ENCODE measurements around the gene CCDC157. TPM values are rescaled to one million over a fixed set of nuclear protein-coding genes. Genes with fewer than 3 reads are reported as not detected.

The CCDC157 gene
- total and polyA plus RNA-seq, 9 of the 15 experiments (the other 6 are each of a cell fraction or from before 2014, with no cell fraction given) = 0.04 to 1.3 (median 0.68) TPM

GRCh38 chr22:30408388-30409102, 51.7 kb downstream of the CCDC157 start:
- Histone ChIP-seq H3K9me1 (ENCODE audit: control insufficient read depth, insufficient read depth, low read length) (peaks cover 5% of the 10 kb centered on the region), H3K79me2 (ENCODE audit: control insufficient read depth, insufficient read depth, low read length) (no peaks in the 10 kb centered on the region), H3K4me1 (replicated peaks in 1 of 2; ENCODE audit: control insufficient read depth in 2 of 2, insufficient read depth in 2 of 2, low read length in 2 of 2) (peaks cover 4 to 12% of the 10 kb centered on the region in 2 experiments; a peak in 3 of 5 replicates), H3K4me2 (ENCODE audit: insufficient read depth, low read length) (no peak overlapping the region; the same call in 1 of the 2 replicates), H3K27ac (ENCODE audit: extremely low read depth, low read depth, low read length) (no peak overlapping the region), H4K20me1 (replicated peaks; ENCODE audit: control insufficient read depth, insufficient read depth, low read length) (peaks cover 9% of the 10 kb centered on the region), H3K9me3 (replicated peaks; ENCODE audit: control insufficient read depth, insufficient read depth, low read depth, low read length) (no peaks in the 10 kb centered on the region), H3K9ac (ENCODE audit: insufficient read depth in 1 of 2, low read depth in 2 of 2, low read length in 2 of 2) (peak overlapping the region in 1 of 2 experiments; percentile 82; a peak in 2 of 4 replicates), H2AFZ (ENCODE audit: low read depth, low read length) (no peak overlapping the region), H3K4me3 (no peak overlapping the region), H3K36me3 (ENCODE audit: control insufficient read depth, insufficient read depth, low read length) (peaks cover 3% of the 10 kb centered on the region; the same call in 2 of the 3 replicates), H3K27me3 (ENCODE audit: control insufficient read depth in 2 of 2, insufficient read depth in 2 of 2, low read length in 2 of 2) (no peaks in the 10 kb centered on the region)
- DNase-seq (ENCODE audit: extremely low read depth in 1 of 4, low spot score in 3 of 4) = peak in 3 of 4 experiments; percentile 21 to 59 (median 43)
- no TSS peak for BruUV-seq (replicated peaks)
- intact Hi-C loops (cut with micrococcal nuclease) (no loop called here), in situ Hi-C loops (cut with MboI) (no loop called here)
- 36% methylated on average over 12 of the region's 13 CpGs for WGBS (ENCODE audit: insufficient coverage, low coverage, missing lambda C conversion rate)
- CTCF ChIA-PET (ENCODE audit: low intra/inter-chr PET ratio) = no interaction called here
- FAIRE-seq = peak; percentile 74
- POLR2A ChIA-PET = interaction anchor here (1.5 to 1.6 kb wide), 2 partner anchors 13 to 16 kb away, joined by 4 read pairs; no protein-coding TSS in a partner anchor
- ATAC-seq = peak; percentile 82
- TF ChIP-seq, protein P1, sequence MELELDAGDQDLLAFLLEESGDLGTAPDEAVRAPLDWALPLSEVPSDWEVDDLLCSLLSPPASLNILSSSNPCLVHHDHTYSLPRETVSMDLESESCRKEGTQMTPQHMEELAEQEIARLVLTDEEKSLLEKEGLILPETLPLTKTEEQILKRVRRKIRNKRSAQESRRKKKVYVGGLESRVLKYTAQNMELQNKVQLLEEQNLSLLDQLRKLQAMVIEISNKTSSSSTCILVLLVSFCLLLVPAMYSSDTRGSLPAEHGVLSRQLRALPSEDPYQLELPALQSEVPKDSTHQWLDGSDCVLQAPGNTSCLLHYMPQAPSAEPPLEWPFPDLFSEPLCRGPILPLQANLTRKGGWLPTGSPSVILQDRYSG (tag; conservative IDR thresholded peaks at IDR 0.05; ENCODE audit: low read depth) = no peak
- no peak for TF ChIP-seq THRAP3 (IDR thresholded peaks at IDR 0.05; ENCODE audit: borderline replicate concordance)
- TF ChIP-seq E2F1 (CRISPR knock-in tag; IDR thresholded peaks at IDR 0.05) = no peak
- no peak for TF ChIP-seq ELF2 (CRISPR knock-in tag; IDR thresholded peaks at IDR 0.05)
- TF ChIP-seq RNF2 (IDR thresholded peaks at IDR 0.05) = peak; percentile 24; the same call in 1 of the 2 replicates
- no peak for TF ChIP-seq ZNF75A (CRISPR knock-in tag; IDR thresholded peaks at IDR 0.05)
- no peak for TF ChIP-seq PURB (CRISPR knock-in tag; IDR thresholded peaks at IDR 0.05; ENCODE audit: low read depth)
- TF ChIP-seq, protein P2, sequence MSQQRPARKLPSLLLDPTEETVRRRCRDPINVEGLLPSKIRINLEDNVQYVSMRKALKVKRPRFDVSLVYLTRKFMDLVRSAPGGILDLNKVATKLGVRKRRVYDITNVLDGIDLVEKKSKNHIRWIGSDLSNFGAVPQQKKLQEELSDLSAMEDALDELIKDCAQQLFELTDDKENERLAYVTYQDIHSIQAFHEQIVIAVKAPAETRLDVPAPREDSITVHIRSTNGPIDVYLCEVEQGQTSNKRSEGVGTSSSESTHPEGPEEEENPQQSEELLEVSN (IDR thresholded peaks at IDR 0.05; ENCODE audit: borderline replicate concordance in 1 of 2, extremely low read depth in 1 of 2, insufficient read depth in 1 of 2, insufficient read length in 1 of 2, low read depth in 1 of 2, low read length in 1 of 2, poor library complexity in 1 of 2, severe bottlenecking in 1 of 2) = no peak
- TF ChIP-seq ELK1 (CRISPR knock-in tag; IDR thresholded peaks at IDR 0.05) = no peak
- peak; percentile 55 for TF ChIP-seq ARID1B (IDR thresholded peaks at IDR 0.05)
- TF ChIP-seq BHLHE40 (IDR thresholded peaks at IDR 0.05; ENCODE audit: low read length) = peak; percentile 32; the same call in 1 of the 2 replicates
- TF ChIP-seq SMARCA4 (IDR thresholded peaks at IDR 0.05) = peak; percentile 29; the same call in 1 of the 2 replicates
- no peak for TF ChIP-seq POU5F1 (IDR thresholded peaks at IDR 0.05; ENCODE audit: borderline replicate concordance, low read depth, low read length, partially characterized antibody)
- TF ChIP-seq NCOR1 (IDR thresholded peaks at IDR 0.05) = no peak
- peak; percentile 75 for TF ChIP-seq NFE2 (IDR thresholded peaks at IDR 0.05; ENCODE audit: low read depth)
- TF ChIP-seq KHSRP (IDR thresholded peaks at IDR 0.05) = no peak
- TF ChIP-seq NFRKB (IDR thresholded peaks at IDR 0.05; ENCODE audit: low read depth) = no peak
- peak; percentile 86; the same call in 1 of the 2 replicates for TF ChIP-seq ZKSCAN1 (IDR thresholded peaks at IDR 0.05; ENCODE audit: low read depth, low read length)
- no peak for TF ChIP-seq HNRNPUL1 (IDR thresholded peaks at IDR 0.05; ENCODE audit: low read length)
